NCI-H774 (cell line): Measurements from ENCODE around the gene OPCML.

Experiments
- DNase-seq: peaks from one replicate; lab custom pipeline; 2025; lab: John Stamatoyannopoulos, UW

OPCML gene

GRCh38 chr11:132892876-132893275 is 639.4 kb downstream of the OPCML start:
- no peak for DNase-seq

- no peak for DNase-seq
These were observed 644.1 kb downstream of the OPCML start for GRCh38 chr11:132888226-132888625.

- no peak for DNase-seq
These were observed 646.0 kb downstream of the OPCML start for GRCh38 chr11:132886335-132886734.

GRCh38 chr11:132883241-132883640 is 649.1 kb downstream of the OPCML start:
- DNase-seq, result no peak

GRCh38 chr11:132881622-132882021 is 650.7 kb downstream of the OPCML start:
- DNase-seq, result no peak

- DNase-seq, result no peak
These were observed 654.2 kb downstream of the OPCML start for GRCh38 chr11:132878111-132878510.

GRCh38 chr11:132876705-132877104 is 655.6 kb downstream of the OPCML start:
- DNase-seq, result no peak

GRCh38 chr11:132876239-132876638 is 656.1 kb downstream of the OPCML start:
- DNase-seq, result no peak

- DNase-seq, result no peak
These were observed 657.7 kb downstream of the OPCML start for GRCh38 chr11:132874638-132875037.

- no peak for DNase-seq
These were observed 658.5 kb downstream of the OPCML start for GRCh38 chr11:132873841-132874240.

- no peak for DNase-seq
These were observed 660.1 kb downstream of the OPCML start for GRCh38 chr11:132872211-132872610.

- no peak for DNase-seq
These were observed 665.3 kb downstream of the OPCML start for GRCh38 chr11:132866783-132867545.

DNA sequence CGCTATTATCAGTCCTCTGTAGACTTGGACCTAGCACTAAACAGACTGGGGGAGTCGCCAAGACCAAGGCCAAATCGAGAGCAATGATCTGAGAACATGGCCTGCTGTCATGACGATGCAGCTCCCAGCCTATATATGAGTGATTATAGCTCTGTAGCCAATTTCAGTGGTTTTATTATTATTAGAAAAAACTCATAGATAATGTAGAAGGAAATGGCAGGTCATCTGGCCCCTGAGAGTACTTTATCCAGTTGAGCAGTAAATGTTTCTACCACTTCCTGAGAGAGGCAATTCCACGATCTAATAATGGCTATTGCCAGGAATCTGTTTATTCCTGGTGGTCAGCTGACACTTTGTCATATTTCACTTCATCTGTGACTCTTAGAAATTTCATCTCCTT is 666.7 kb downstream of the OPCML start:
- no peak for DNase-seq

DNA sequence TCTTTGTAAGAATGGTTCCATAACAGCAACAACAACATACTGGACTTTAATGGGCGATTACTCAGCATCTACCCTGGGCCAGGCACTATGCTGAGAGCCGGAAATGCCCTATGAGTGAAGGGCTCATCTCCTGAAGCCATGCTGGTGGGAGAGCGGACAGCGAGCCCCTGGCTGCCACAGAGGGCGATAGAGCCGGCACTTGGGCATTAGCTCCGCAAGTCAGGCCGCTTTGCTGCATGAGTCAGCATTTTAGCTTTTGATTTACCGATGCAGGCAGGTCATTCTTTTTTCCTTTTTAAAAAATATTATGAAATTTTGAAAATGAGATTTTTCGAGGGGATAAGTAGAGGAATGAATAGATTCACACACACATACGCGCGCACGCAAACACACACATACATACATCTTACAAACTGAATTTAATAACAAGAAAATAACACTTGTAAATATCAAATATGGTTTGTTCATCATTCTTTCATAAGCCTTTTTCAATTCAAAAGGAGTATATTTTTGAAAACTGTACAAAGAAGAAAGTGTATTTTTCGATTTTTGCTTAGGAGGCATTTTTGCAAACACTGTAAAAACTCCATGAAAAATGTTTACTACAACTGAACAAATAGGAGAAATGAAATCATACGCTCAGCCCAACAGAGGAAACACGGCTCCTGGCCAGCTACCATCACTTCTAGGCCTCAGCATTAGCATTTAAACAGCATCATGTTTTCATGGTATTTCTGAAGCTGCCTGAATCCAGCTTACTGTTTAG is 667.3 kb downstream of the OPCML start:
- DNase-seq, result no peak

DNA sequence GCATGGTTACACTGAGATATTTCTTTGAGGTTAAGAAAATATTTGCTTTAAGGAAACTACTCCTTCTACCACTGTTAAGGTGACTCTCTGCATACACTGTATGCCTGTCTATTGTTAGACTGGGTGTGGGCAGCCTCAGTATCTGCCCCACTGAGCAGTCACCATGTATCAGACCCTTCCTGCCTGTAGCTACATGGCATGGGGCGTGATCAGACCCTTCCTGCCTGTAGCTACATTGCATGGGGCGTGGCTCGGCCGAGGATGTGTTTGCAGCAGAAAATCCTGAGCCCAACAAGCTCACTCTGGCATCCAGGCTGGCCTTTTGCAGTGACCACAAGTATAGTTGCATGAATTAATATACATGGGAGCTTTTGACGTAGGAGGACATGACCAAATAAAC is 669.4 kb downstream of the OPCML start:
- DNase-seq, result no peak

DNA sequence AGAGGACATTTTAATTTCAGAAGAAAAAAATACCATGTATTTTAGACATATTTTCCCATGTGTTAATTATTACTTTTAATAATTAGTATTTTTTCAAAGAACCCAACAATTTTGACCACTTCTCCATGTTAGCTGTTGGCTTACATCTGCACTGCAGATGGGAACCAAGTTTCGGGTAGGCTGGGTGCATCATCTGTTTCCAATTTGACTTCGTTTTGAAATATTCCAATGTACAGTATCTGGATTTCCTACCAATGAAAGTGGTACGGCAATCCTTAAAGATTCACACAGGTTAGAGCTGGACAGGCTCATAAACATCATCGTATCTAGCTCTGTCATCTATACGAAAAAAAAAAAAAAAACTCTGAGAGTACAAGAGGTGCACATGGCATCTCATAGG is 670.2 kb downstream of the OPCML start:
- DNase-seq, result no peak

- DNase-seq, result no peak
These were observed 673.0 kb downstream of the OPCML start for GRCh38 chr11:132859306-132859705.

DNA sequence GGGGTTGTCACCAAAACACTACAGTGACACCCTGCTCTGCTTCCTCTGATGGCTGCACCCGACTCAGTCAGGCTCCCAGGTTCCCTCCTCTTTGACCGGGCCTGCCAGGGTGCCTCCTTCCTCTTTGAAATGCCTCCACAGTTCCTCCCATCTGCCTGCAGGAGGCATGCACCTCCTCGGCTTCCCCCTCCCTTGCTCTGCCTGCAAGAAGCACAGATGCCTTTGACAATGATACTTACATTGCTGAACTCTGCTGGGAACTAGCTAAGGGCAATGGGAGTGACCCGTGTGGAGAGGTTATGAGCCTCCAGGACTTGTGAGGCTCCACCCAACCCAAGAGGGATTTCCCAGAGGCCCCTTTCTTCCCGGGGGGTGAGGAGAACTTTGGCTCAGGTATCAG is 674.1 kb downstream of the OPCML start:
- DNase-seq, result no peak

GRCh38 chr11:132856032-132856431 is 676.3 kb downstream of the OPCML start:
- no peak for DNase-seq

DNA sequence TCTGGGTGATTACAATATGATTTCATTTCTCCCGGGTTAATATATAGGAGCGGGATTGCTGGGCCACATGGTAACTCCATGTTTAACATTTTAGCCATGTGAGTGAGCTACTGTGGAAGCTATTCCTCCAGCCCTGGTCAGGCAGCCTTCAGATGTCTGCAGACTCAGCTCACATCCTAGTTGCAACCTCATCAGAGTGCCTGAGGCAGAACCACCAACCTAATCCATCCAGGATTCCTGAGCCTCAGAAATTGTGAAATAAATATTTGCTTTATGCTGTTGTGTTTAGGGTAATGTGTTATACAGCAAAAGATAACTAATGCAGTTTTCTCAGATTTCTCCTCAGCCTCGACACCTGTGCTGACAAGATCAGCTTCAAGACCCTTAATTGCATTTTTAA is 676.8 kb downstream of the OPCML start:
- no peak for DNase-seq

GRCh38 chr11:132853886-132854285 is 678.4 kb downstream of the OPCML start:
- DNase-seq, result no peak

DNA sequence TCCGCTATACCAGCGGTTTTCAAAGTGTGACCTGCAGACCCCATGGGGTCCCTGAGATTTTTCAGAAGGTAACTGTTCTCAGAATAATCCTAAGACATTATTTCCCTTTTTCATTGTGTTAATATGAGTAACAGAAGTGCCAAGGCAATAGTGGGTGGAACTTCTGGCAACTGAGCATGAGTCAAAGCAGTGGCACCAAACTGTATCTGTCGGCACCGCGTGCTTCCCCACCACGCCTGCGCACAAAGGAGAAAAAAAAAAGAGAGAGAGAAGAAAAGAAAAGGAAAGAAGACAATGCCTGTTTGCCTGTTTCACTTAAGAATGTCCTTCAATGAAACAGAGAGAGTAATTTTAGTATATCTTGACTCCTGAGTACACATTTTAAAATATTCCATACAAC is 679.9 kb downstream of the OPCML start:
- no peak for DNase-seq

GRCh38 chr11:132851247-132851646 is 681.1 kb downstream of the OPCML start:
- no peak for DNase-seq

DNA sequence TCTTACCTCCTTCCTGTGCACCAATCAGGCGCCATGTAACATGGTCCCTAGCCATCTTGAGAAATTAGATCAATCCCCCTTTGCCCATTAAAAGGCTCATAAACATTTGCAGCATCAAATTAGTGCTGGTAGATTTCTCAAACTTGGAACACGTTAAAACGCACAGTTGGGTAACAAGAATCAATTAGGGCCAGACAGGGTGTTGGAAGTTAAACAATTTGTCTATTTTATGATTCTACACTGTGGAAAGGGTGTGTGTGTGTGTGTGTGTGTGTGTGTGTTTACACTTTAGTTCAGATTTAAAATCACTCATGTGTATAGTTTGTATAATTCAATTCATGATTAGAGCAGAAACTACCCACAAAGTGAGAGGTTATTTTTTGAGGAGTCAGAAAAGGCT is 682.0 kb downstream of the OPCML start:
- DNase-seq, result no peak
